ENCODE data around the gene PACSIN2.
"Not testable (repeated sequence)": the region's sequence is repeated elsewhere in the genome, so short reads cannot be mapped to it uniquely, and the experiment has no call there.

Gene PACSIN2

GRCh38 chr22:43009444-43009843, 5.5 kb downstream of the PACSIN2 start:
- no peak for FAIRE-seq

GRCh38 chr22:43008921-43009320, 6.0 kb downstream of the PACSIN2 start:
- no peak for FAIRE-seq

- no peak for FAIRE-seq
These were observed 6.4 kb downstream of the PACSIN2 start for GRCh38 chr22:43008509-43008908.

- no peak for FAIRE-seq
These were observed 7.3 kb downstream of the PACSIN2 start for GRCh38 chr22:43007519-43008102.

GRCh38 chr22:43006753-43007152, 8.2 kb downstream of the PACSIN2 start:
- FAIRE-seq = no peak

GRCh38 chr22:43006016-43006505, 8.9 kb downstream of the PACSIN2 start:
- FAIRE-seq = no peak

GRCh38 chr22:43005106-43005505, 9.8 kb downstream of the PACSIN2 start:
- no peak for FAIRE-seq

- no peak for FAIRE-seq
These were observed 10.4 kb downstream of the PACSIN2 start for GRCh38 chr22:43004362-43005035.

- FAIRE-seq = no peak
These were observed 12.8 kb downstream of the PACSIN2 start for GRCh38 chr22:43002202-43002586.

GRCh38 chr22:43001271-43002201, 13.4 kb downstream of the PACSIN2 start:
- no peak for FAIRE-seq

GRCh38 chr22:43000441-43001175, 14.3 kb downstream of the PACSIN2 start:
- no peak for FAIRE-seq

GRCh38 chr22:42997582-42998090, 17.3 kb downstream of the PACSIN2 start:
- FAIRE-seq = no peak

- no peak for FAIRE-seq
These were observed 18.1 kb downstream of the PACSIN2 start for GRCh38 chr22:42996646-42997365.

- FAIRE-seq = not testable (repeated sequence)
These were observed 19.3 kb downstream of the PACSIN2 start for GRCh38 chr22:42995654-42996053.

GRCh38 chr22:42994917-42995562, 19.9 kb downstream of the PACSIN2 start:
- peak; percentile 56 for FAIRE-seq

- no peak for FAIRE-seq
These were observed 20.6 kb downstream of the PACSIN2 start for GRCh38 chr22:42994276-42994916.

- FAIRE-seq = no peak
These were observed 21.2 kb downstream of the PACSIN2 start for GRCh38 chr22:42993651-42994275.

GRCh38 chr22:42992886-42993479, 22.0 kb downstream of the PACSIN2 start:
- no peak for FAIRE-seq

GRCh38 chr22:42992092-42992491, 22.9 kb downstream of the PACSIN2 start:
- FAIRE-seq = peak; percentile 24
